ENCODE results near the gene ZNF423.

DNA sequence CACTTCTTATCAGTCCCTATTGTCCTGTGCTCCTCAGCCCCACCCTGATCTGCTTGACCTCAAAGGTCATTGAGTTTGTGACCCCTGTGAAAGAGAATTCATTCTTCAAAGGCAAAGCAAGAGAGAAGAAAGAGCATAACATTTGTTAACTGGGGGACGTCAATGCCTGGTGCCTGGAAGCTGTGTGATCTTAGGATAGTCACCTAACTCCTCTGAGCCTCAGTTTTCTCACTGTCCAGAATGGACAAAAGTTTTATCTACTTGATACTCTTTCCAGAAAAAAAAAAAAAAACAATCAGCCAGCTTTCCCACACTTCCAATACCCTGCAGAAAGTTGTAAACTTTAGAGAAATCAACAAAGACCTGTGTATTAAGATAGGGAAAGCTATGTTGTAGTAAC is 309.2 kb downstream of the ZNF423 start:
- no peak for TF ChIP-seq GATA2 (IDR thresholded peaks at IDR 0.05; ENCODE audit: low read depth, low read length)
- no peak for TF ChIP-seq GATA3 (IDR thresholded peaks at IDR 0.05; ENCODE audit: low read depth, low read length)

Data from SH-SY5Y (cell line).